A549 (cell line): ENCODE measurements around the gene EPHB1. TPM values are rescaled to one million over a fixed set of nuclear protein-coding genes. Genes with fewer than 3 reads are reported as not detected.

Source experiments
- ATAC-seq, 2 experiments: fragments of 200-7000 bp in 1 of 2; fragments of >200 bp in 1 of 2; cut with Nextera tagmentation in 1 of 2; cut with Tn5 transposase in 1 of 2; 3 replicates each; pipeline versions ENCODE4 v1.8.0 to v1.9.1; 2018 to 2020; ENCODE audit warnings: mild to moderate bottlenecking in 1 of 2, moderate library complexity in 1 of 2
- CTCF ChIA-PET: fragments of 300-600 bp; sonication (Branson Sonifier 250); formaldehyde crosslinking; extraction: SDS; loops from one replicate; lab custom pipeline; 2021; ENCODE audit warnings: antibody characterized with exemption, inconsistent platforms; lab: Yijun Ruan, JAX
- POLR2A ChIA-PET: fragments of 350-600 bp; formaldehyde crosslinking; extraction: SDS; loops from one replicate; lab custom pipeline; 2021; ENCODE audit warnings: antibody characterized with exemption, inconsistent platforms; lab: Yijun Ruan, JAX
- DNase-seq, 2 experiments: peaks; one replicate each; pipeline versions ENCODE4 v3.0.0 to v3.0.0-alpha.2; 2011 to 2016; ENCODE audit warnings: low read depth in 1 of 2, low spot score in 1 of 2
- FAIRE-seq: peaks from 2 replicates; lab custom pipeline; 2011; peaks lifted over from hg19 to GRCh38; lab: Jason Lieb, UNC
- H3K27ac ChIP-seq, 2 experiments: fragments of >200 bp; sonication (Bioruptor Twin); formaldehyde crosslinking; 3 replicates each; pipeline ENCODE4 v1.5.1; 2016 to 2017
- H3K4me1 ChIP-seq: fragments of >200 bp; sonication (Bioruptor Twin); formaldehyde crosslinking; 3 replicates; pipeline ENCODE4 v1.6.1; 2016
- H3K4me2 ChIP-seq: fragments of >200 bp; sonication (Bioruptor Twin); formaldehyde crosslinking; 3 replicates; pipeline ENCODE4 v1.6.1; 2016
- H3K4me3 ChIP-seq: fragments of >200 bp; sonication (Bioruptor Twin); formaldehyde crosslinking; 3 replicates; pipeline ENCODE4 v1.5.1; 2016
- H3K9me3 ChIP-seq: fragments of >200 bp; sonication (Bioruptor Twin); formaldehyde crosslinking; 3 replicates; pipeline ENCODE4 v1.6.1; 2016
- ATOH8 ChIP-seq: fragments of 250-450 bp; sonication (Bioruptor Pico); IDR thresholded peaks from 2 replicates; pipeline ENCODE4 v1.5.0; 2020; ENCODE audit warnings: low read depth, mild to moderate bottlenecking, moderate library complexity
- BHLHE40 ChIP-seq: IDR thresholded peaks from 2 replicates; pipeline ENCODE4 v1.6.1; 2012; ENCODE audit warnings: low read depth, low read length, inconsistent platforms
- CBX2 ChIP-seq: fragments of 200-600 bp; sonication (generic); IDR thresholded peaks from 2 replicates; pipeline ENCODE4 v1.6.1; 2016; ENCODE audit warnings: low read depth, mild to moderate bottlenecking, borderline replicate concordance
- CHD4 ChIP-seq: fragments of 200-600 bp; sonication (generic); IDR thresholded peaks from 2 replicates; pipeline ENCODE4 v1.6.1; 2016; ENCODE audit warnings: antibody characterized with exemption, mild to moderate bottlenecking, borderline replicate concordance
- ELK1 ChIP-seq: fragments of 150-350 bp; IDR thresholded peaks from 2 replicates; pipeline ENCODE4 v1.6.1; 2014; ENCODE audit warnings: low read depth, mild to moderate bottlenecking, low read length
- ESRRA ChIP-seq: fragments of 150-350 bp; IDR thresholded peaks from 2 replicates; pipeline ENCODE4 v1.6.1; 2014; ENCODE audit warnings: mild to moderate bottlenecking, low read length, borderline replicate concordance
- FOXS1 ChIP-seq: fragments of 250-450 bp; sonication (Bioruptor Pico); IDR thresholded peaks from 2 replicates; pipeline ENCODE4 v1.5.0; 2020; ENCODE audit warnings: mild to moderate bottlenecking, moderate library complexity
- GATA3 ChIP-seq: IDR thresholded peaks from 2 replicates; pipeline ENCODE4 v1.6.1; 2012; ENCODE audit warnings: borderline replicate concordance
- HMGXB4 ChIP-seq: fragments of 250-450 bp; sonication (Bioruptor Pico); IDR thresholded peaks from 2 replicates; pipeline ENCODE4 v1.5.0; 2021; ENCODE audit warnings: mild to moderate bottlenecking, moderate library complexity, borderline replicate concordance
- JUN ChIP-seq, 2 experiments: fragments of >200 bp; sonication (Bioruptor Twin); formaldehyde crosslinking; IDR thresholded peaks; 2 replicates in 1 of 2; 3 replicates in 1 of 2; pipeline ENCODE4 v1.6.1; 2016 to 2017
- NPAS2 ChIP-seq: fragments of 250-450 bp; sonication (Bioruptor Pico); IDR thresholded peaks from 2 replicates; pipeline ENCODE4 v1.8.0; 2022; ENCODE audit warnings: mild to moderate bottlenecking, moderate library complexity, borderline replicate concordance
- POLR2A ChIP-seq: IDR thresholded peaks from 2 replicates; pipeline ENCODE4 v1.6.1; 2012; ENCODE audit warnings: mild to moderate bottlenecking, low read length
- RARB ChIP-seq: fragments of 250-450 bp; sonication (Bioruptor Pico); IDR thresholded peaks from 2 replicates; pipeline ENCODE4 v1.8.0; 2021; ENCODE audit warnings: mild to moderate bottlenecking, moderate library complexity
- RCOR1 ChIP-seq: fragments of 150-350 bp; IDR thresholded peaks from 2 replicates; pipeline ENCODE4 v1.6.1; 2014; ENCODE audit warnings: antibody characterized with exemption, low read length, low read depth
- REST ChIP-seq: fragments of 200-600 bp; sonication (generic); IDR thresholded peaks from 2 replicates; pipeline ENCODE4 v1.6.1; 2016; ENCODE audit warnings: antibody characterized with exemption, mild to moderate bottlenecking, moderate library complexity
- RFX5 ChIP-seq: fragments of 450-650 bp; IDR thresholded peaks from 2 replicates; pipeline ENCODE4 v1.7.1; 2014; ENCODE audit warnings: antibody characterized with exemption, mild to moderate bottlenecking, moderate library complexity
- RNF2 ChIP-seq: fragments of 200-600 bp; sonication (generic); IDR thresholded peaks from 2 replicates; pipeline ENCODE4 v1.6.1; 2016; ENCODE audit warnings: low read depth, mild to moderate bottlenecking, antibody characterized with exemption, moderate library complexity, borderline replicate concordance
- SREBF2 ChIP-seq: fragments of 450-650 bp; IDR thresholded peaks from 2 replicates; pipeline ENCODE4 v1.6.1; 2014; ENCODE audit warnings: mild to moderate bottlenecking, moderate library complexity
- ZC3H11A ChIP-seq: fragments of 450-650 bp; IDR thresholded peaks from 2 replicates; pipeline ENCODE4 v1.6.1; 2014; ENCODE audit warnings: antibody characterized with exemption, mild to moderate bottlenecking
- ZFP36 ChIP-seq: fragments of 450-650 bp; IDR thresholded peaks from 2 replicates; pipeline ENCODE4 v1.6.1; 2014; ENCODE audit warnings: borderline replicate concordance; ENCODE audit not compliant: partially characterized antibody
- ZSCAN20 ChIP-seq: fragments of 250-450 bp; sonication (Bioruptor Pico); IDR thresholded peaks from 2 replicates; pipeline ENCODE4 v1.8.0; 2022; ENCODE audit warnings: mild to moderate bottlenecking, moderate library complexity
- WGBS: methylation state at CpG from one replicate; pipeline ENCODE4 v1.1.6; 2017; ENCODE audit errors: missing lambda C conversion rate; 5-methylcytosine and 5-hydroxymethylcytosine counted together
- polyA plus RNA-seq, 4 experiments: library from polyadenylated mRNA; depleted of rRNA in 3 of 4; stranded (reverse); fragments of >200 nt; fragmentation: RNase III in 1 of 4; extraction: RNeasy Plus Mini Kit Qiagen cat#74134 plus additional on column Dnase treatment in 1 of 4; gene quantifications; 2 replicates in 3 of 4; 3 replicates in 1 of 4; pipeline ENCODE4 v1.2.3, GENCODE V29; 2011 to 2017
- TF ChIP-seq, protein P1 (sequence below): fragments of >200 bp; sonication (Bioruptor Twin); formaldehyde crosslinking; IDR thresholded peaks from 3 replicates; pipeline ENCODE4 v1.6.1; 2016
- TF ChIP-seq, protein P2 (sequence below): fragments of >200 bp; sonication (Bioruptor Twin); formaldehyde crosslinking; IDR thresholded peaks from 2 replicates; pipeline ENCODE4 v1.6.1; 2016

The EPHB1 gene
- polyA plus RNA-seq, 2 of the 4 experiments (the other 2 are of a cell fraction), result 0.18 to 0.21 TPM

GRCh38 chr3:134938029-134938525 lies 143.0 kb downstream of the EPHB1 start:
- WGBS, result 40% methylated on average over 1 of the region's 5 CpGs
- Histone ChIP-seq H3K4me2 (no peak overlapping the region), H3K27ac (no peak overlapping the region), H3K4me1 (no peaks in the 10 kb centered on the region), H3K9me3 (no peaks in the 10 kb centered on the region), H3K4me3 (no peak overlapping the region)
- ATAC-seq (no peak), DNase-seq (no peak), FAIRE-seq (no peak)
- CTCF ChIA-PET, result no interaction called here
- POLR2A ChIA-PET, result no interaction called here
- TF ChIP-seq HMGXB4 (CRISPR knock-in tag) (no peak), CHD4 (no peak), JUN (IDR thresholded peaks at IDR 0.05) (no peak), ZSCAN20 (CRISPR knock-in tag) (no peak), ESRRA (no peak)
- TF ChIP-seq, protein P1, sequence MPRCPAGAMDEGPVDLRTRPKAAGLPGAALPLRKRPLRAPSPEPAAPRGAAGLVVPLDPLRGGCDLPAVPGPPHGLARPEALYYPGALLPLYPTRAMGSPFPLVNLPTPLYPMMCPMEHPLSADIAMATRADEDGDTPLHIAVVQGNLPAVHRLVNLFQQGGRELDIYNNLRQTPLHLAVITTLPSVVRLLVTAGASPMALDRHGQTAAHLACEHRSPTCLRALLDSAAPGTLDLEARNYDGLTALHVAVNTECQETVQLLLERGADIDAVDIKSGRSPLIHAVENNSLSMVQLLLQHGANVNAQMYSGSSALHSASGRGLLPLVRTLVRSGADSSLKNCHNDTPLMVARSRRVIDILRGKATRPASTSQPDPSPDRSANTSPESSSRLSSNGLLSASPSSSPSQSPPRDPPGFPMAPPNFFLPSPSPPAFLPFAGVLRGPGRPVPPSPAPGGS, result no peak

DNA sequence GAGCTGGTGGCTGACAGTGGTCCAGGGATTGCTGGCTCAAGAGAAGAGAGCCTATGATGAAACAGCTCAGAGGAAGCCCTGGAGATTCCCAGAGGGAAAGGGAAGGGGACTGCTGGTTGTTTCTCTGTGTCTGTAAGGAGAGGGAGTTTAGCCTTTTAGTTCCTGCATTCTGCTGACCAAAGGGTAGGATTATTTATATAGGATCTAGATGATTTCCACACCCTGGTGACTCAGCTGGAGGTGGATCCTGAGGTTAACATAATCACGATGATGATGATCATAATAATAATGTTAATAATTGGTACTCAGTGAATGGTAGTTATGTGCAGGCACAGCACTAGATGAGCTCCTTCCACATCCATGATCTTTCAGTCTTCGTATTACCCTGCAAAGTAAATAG lies 144.9 kb downstream of the EPHB1 start:
- ChIA-PET CTCF (no interaction called here), POLR2A (no interaction called here)
- H3K27ac ChIP-seq, result no peak overlapping the region
- WGBS, result 0% methylated on average over 2 of the region's 2 CpGs
- ATAC-seq (no peak), FAIRE-seq (no peak), DNase-seq (no peak)
- no peak overlapping the region for H3K4me3 ChIP-seq
- TF ChIP-seq CBX2, result no peak
- no peak for TF ChIP-seq ATOH8 (CRISPR knock-in tag)
- no peak for TF ChIP-seq RNF2
- TF ChIP-seq FOXS1 (CRISPR knock-in tag), result no peak
- TF ChIP-seq ESRRA, result no peak
- no peak for TF ChIP-seq ZC3H11A
- TF ChIP-seq BHLHE40, result no peak
- no peak for TF ChIP-seq RFX5
- no peak for TF ChIP-seq GATA3
- no peak for TF ChIP-seq NPAS2
- H3K4me1 ChIP-seq, result no peaks in the 10 kb centered on the region
- H3K9me3 ChIP-seq, result no peaks in the 10 kb centered on the region
- no peak overlapping the region for H3K4me2 ChIP-seq

GRCh38 chr3:134941820-134942219 lies 146.8 kb downstream of the EPHB1 start:
- Histone ChIP-seq H3K27ac (no peak overlapping the region), H3K4me1 (no peaks in the 10 kb centered on the region), H3K4me3 (no peak overlapping the region), H3K9me3 (no peaks in the 10 kb centered on the region), H3K4me2 (no peak overlapping the region)
- 0% methylated on average over 1 of the region's 1 CpG for WGBS
- CTCF ChIA-PET, result no interaction called here
- TF ChIP-seq NPAS2 (no peak), SREBF2 (no peak), REST (no peak), RCOR1 (no peak), POLR2A (no peak), ZFP36 (no peak), CHD4 (no peak), GATA3 (no peak), RARB (CRISPR knock-in tag) (no peak), ZSCAN20 (CRISPR knock-in tag) (no peak), ELK1 (no peak)
- TF ChIP-seq, protein P2, sequence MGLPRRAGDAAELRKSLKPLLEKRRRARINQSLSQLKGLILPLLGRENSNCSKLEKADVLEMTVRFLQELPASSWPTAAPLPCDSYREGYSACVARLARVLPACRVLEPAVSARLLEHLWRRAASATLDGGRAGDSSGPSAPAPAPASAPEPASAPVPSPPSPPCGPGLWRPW, result no peak
- TF ChIP-seq, protein P1, result no peak
- ATAC-seq (no peak), DNase-seq (no peak), FAIRE-seq (no peak)
- POLR2A ChIA-PET, result no interaction called here
